HepG2 (cell line): Measurements from ENCODE around the gene APOA1. TPM values are rescaled to one million over a fixed set of nuclear protein-coding genes. Genes with fewer than 3 reads are reported as not detected.

Experiments
- CAMTA2 ChIP-seq: sonication (generic); formaldehyde crosslinking; IDR thresholded peaks from 2 replicates; pipeline ENCODE4 v1.4.0; 2020; ENCODE audit warnings: mild to moderate bottlenecking, missing genetic modification reagents, borderline replicate concordance
- CHD4 ChIP-seq: fragments of 200-600 bp; sonication (generic); IDR thresholded peaks from 2 replicates; pipeline ENCODE4 v1.7.0; 2017; ENCODE audit warnings: mild to moderate bottlenecking, low read length, borderline replicate concordance
- DNMT3B ChIP-seq: conservative IDR thresholded peaks from 2 replicates; pipeline ENCODE4 v1.6.1; 2016; ENCODE audit warnings: missing biosample characterization, control low read depth
- KLF9 ChIP-seq: IDR thresholded peaks from 2 replicates; pipeline ENCODE4 v1.6.1; 2016; ENCODE audit warnings: low read depth
- MXD4 ChIP-seq: IDR thresholded peaks from 2 replicates; pipeline ENCODE4 v1.6.1; 2016; ENCODE audit warnings: mild to moderate bottlenecking, missing biosample characterization, missing genetic modification reagents
- PCBP1 ChIP-seq: fragments of 200-400 bp; formaldehyde crosslinking; IDR thresholded peaks from 2 replicates; pipeline ENCODE4 v1.6.1; 2017; ENCODE audit warnings: mild to moderate bottlenecking, low read depth, low read length, borderline replicate concordance
- RARA ChIP-seq: IDR thresholded peaks from 2 replicates; pipeline ENCODE4 v1.6.1; 2016; ENCODE audit warnings: missing genetic modification reagents, missing compliant biosample characterization
- TRIM24 ChIP-seq: sonication (generic); formaldehyde crosslinking; IDR thresholded peaks from 2 replicates; pipeline ENCODE4 v1.8.0; 2022; ENCODE audit warnings: mild to moderate bottlenecking, missing genetic modification reagents
- ZNF101 ChIP-seq: sonication (generic); formaldehyde crosslinking; IDR thresholded peaks from 2 replicates; pipeline ENCODE4 v1.4.0; 2020; ENCODE audit warnings: mild to moderate bottlenecking, low read depth, missing genetic modification reagents, borderline replicate concordance
- ZNF234 ChIP-seq: sonication (generic); formaldehyde crosslinking; conservative IDR thresholded peaks from 2 replicates; pipeline ENCODE4 v1.5.1; 2020; ENCODE audit warnings: mild to moderate bottlenecking, missing genetic modification reagents
- ZNF30 ChIP-seq: sonication (generic); formaldehyde crosslinking; IDR thresholded peaks from 2 replicates; pipeline ENCODE4 v1.5.0; 2020; ENCODE audit warnings: mild to moderate bottlenecking, missing genetic modification reagents
- ZNF383 ChIP-seq: sonication (generic); formaldehyde crosslinking; IDR thresholded peaks from 2 replicates; pipeline ENCODE4 v1.4.0; 2020; ENCODE audit warnings: missing genetic modification reagents, mild to moderate bottlenecking, borderline replicate concordance
- ZNF549 ChIP-seq: sonication (generic); formaldehyde crosslinking; IDR thresholded peaks from 2 replicates; pipeline ENCODE4 v1.5.0; 2020; ENCODE audit warnings: missing genetic modification reagents
- ZNF563 ChIP-seq: sonication (generic); formaldehyde crosslinking; IDR thresholded peaks from 2 replicates; pipeline ENCODE4 v1.8.0; 2022; ENCODE audit warnings: mild to moderate bottlenecking, moderate library complexity, missing genetic modification reagents
- ZNF615 ChIP-seq: sonication (generic); formaldehyde crosslinking; IDR thresholded peaks from 2 replicates; pipeline ENCODE4 v1.5.0; 2020; ENCODE audit warnings: mild to moderate bottlenecking, missing genetic modification reagents, borderline replicate concordance
- ZNF747 ChIP-seq: sonication (generic); formaldehyde crosslinking; IDR thresholded peaks from 2 replicates; pipeline ENCODE4 v1.8.1; 2023; ENCODE audit warnings: missing genetic modification reagents, mild to moderate bottlenecking, borderline replicate concordance
- polyA plus RNA-seq, 8 experiments: library from polyadenylated mRNA; depleted of rRNA in 3 of 8; stranded (reverse) in 7 of 8; unstranded in 1 of 8; fragments of >200 nt; fragmentation: Illumina TruSeq in 4 of 8; extraction: Trizol in 4 of 8; gene quantifications; 2 replicates each; pipeline versions ENCODE4 v1.2.1 to v1.2.3, GENCODE V29; 2011 to 2016; ENCODE audit warnings: low read depth in 4 of 8, missing spikeins in 1 of 8, mixed read lengths in 1 of 8; ENCODE audit not compliant: insufficient read depth in 1 of 8
- total RNA-seq, 5 experiments: library from RNA; depleted of rRNA; stranded (reverse); fragments of >200 nt; fragmentation: Illumina TruSeq; extraction: Trizol; gene quantifications; 2 replicates each; pipeline ENCODE4 v1.2.3, GENCODE V29; 2016; ENCODE audit warnings: low read depth in 1 of 5
- TF ChIP-seq, protein P1 (sequence below): sonication (generic); formaldehyde crosslinking; IDR thresholded peaks from 2 replicates; pipeline ENCODE4 v1.4.0; 2020; ENCODE audit warnings: missing genetic modification reagents
- TF ChIP-seq, protein P2 (sequence below): sonication (generic); formaldehyde crosslinking; conservative IDR thresholded peaks from 2 replicates; pipeline ENCODE4 v1.8.0; 2022; ENCODE audit warnings: missing genetic modification reagents
- TF ChIP-seq, protein P3 (sequence below): sonication (generic); formaldehyde crosslinking; IDR thresholded peaks from 2 replicates; pipeline ENCODE4 v1.4.0; 2020; ENCODE audit warnings: mild to moderate bottlenecking, missing genetic modification reagents
- TF ChIP-seq, protein P4 (sequence below): sonication (generic); formaldehyde crosslinking; IDR thresholded peaks from 2 replicates; pipeline ENCODE4 v1.4.0; 2020; ENCODE audit warnings: mild to moderate bottlenecking, missing genetic modification reagents

The APOA1 gene
- total and polyA plus RNA-seq, 2 of the 13 experiments (the other 11 are each of a cell fraction or from before 2014, with no cell fraction given) = 1,973 to 5,485 TPM

DNA sequence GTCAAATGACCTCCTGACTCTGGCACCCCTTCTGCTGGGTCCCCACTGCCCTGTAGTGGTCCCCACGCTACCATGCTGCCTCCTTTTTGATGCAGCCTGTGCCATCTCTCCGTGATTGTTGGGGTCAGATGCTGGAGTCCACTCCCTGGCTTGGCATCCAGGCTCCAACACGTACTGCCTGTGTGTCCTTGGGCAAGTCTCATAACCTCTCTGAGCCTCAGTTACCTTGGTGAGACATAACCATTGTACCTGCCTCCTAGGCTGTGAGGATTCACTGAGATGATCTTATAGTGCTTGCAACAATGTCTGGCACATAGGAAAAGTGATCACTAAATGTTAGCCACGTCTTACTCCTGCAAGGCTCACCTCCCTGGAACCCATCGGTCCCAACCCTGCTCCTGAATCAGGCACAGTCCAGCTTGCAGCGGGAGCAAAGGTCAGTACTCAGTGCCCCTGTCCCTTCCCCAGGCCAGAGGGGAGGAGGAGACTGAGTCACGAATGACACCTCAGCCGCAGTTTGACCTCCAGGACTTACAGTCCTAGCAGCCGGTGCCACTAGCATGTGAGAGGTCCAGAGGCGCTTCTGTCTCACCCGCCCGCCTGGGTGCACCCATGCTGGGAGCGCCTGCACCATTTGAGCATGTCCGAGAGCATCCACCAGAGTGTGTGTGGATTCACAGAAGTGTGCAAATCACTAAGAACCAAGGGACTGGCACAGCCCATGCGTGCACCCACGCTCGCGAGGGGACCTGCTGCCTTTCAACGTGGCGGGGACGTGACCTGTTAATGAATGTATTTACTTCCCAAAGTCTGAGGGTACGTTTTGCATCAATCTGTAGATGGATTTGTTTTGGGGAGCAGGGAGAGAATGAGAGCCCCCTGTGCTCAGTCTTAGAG lies 11.3 kb downstream of the APOA1 start (continued):
- TF ChIP-seq, protein P1, sequence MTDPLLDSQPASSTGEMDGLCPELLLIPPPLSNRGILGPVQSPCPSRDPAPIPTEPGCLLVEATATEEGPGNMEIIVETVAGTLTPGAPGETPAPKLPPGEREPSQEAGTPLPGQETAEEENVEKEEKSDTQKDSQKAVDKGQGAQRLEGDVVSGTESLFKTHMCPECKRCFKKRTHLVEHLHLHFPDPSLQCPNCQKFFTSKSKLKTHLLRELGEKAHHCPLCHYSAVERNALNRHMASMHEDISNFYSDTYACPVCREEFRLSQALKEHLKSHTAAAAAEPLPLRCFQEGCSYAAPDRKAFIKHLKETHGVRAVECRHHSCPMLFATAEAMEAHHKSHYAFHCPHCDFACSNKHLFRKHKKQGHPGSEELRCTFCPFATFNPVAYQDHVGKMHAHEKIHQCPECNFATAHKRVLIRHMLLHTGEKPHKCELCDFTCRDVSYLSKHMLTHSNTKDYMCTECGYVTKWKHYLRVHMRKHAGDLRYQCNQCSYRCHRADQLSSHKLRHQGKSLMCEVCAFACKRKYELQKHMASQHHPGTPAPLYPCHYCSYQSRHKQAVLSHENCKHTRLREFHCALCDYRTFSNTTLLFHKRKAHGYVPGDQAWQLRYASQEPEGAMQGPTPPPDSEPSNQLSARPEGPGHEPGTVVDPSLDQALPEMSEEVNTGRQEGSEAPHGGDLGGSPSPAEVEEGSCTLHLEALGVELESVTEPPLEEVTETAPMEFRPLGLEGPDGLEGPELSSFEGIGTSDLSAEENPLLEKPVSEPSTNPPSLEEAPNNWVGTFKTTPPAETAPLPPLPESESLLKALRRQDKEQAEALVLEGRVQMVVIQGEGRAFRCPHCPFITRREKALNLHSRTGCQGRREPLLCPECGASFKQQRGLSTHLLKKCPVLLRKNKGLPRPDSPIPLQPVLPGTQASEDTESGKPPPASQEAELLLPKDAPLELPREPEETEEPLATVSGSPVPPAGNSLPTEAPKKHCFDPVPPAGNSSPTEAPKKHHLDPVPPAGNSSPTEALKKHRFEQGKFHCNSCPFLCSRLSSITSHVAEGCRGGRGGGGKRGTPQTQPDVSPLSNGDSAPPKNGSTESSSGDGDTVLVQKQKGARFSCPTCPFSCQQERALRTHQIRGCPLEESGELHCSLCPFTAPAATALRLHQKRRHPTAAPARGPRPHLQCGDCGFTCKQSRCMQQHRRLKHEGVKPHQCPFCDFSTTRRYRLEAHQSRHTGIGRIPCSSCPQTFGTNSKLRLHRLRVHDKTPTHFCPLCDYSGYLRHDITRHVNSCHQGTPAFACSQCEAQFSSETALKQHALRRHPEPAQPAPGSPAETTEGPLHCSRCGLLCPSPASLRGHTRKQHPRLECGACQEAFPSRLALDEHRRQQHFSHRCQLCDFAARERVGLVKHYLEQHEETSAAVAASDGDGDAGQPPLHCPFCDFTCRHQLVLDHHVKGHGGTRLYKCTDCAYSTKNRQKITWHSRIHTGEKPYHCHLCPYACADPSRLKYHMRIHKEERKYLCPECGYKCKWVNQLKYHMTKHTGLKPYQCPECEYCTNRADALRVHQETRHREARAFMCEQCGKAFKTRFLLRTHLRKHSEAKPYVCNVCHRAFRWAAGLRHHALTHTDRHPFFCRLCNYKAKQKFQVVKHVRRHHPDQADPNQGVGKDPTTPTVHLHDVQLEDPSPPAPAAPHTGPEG (CRISPR knock-in tag) = peak; percentile 92
- no peak for TF ChIP-seq ZNF234 (CRISPR knock-in tag)
- TF ChIP-seq ZNF747 (CRISPR knock-in tag) = no peak
- no peak for TF ChIP-seq ZNF563 (CRISPR knock-in tag)
- TF ChIP-seq ZNF549 (CRISPR knock-in tag) = no peak
- no peak for TF ChIP-seq PCBP1
- TF ChIP-seq, protein P2, sequence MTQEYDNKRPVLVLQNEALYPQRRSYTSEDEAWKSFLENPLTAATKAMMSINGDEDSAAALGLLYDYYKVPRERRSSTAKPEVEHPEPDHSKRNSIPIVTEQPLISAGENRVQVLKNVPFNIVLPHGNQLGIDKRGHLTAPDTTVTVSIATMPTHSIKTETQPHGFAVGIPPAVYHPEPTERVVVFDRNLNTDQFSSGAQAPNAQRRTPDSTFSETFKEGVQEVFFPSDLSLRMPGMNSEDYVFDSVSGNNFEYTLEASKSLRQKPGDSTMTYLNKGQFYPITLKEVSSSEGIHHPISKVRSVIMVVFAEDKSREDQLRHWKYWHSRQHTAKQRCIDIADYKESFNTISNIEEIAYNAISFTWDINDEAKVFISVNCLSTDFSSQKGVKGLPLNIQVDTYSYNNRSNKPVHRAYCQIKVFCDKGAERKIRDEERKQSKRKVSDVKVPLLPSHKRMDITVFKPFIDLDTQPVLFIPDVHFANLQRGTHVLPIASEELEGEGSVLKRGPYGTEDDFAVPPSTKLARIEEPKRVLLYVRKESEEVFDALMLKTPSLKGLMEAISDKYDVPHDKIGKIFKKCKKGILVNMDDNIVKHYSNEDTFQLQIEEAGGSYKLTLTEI = no peak
- 0 out of 2 replicates have a peak, but pooled peaks have one; percentile 28 for TF ChIP-seq ZNF615 (CRISPR knock-in tag)
- TF ChIP-seq ZNF101 = no peak
- no peak for TF ChIP-seq ZNF30
- TF ChIP-seq, protein P3, sequence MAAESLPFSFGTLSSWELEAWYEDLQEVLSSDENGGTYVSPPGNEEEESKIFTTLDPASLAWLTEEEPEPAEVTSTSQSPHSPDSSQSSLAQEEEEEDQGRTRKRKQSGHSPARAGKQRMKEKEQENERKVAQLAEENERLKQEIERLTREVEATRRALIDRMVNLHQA = no peak
- TF ChIP-seq CHD4 = peak; percentile 71; the same call in 1 of the 2 replicates
- no peak for TF ChIP-seq DNMT3B
- TF ChIP-seq RARA = peak; percentile 86
- TF ChIP-seq, protein P4, sequence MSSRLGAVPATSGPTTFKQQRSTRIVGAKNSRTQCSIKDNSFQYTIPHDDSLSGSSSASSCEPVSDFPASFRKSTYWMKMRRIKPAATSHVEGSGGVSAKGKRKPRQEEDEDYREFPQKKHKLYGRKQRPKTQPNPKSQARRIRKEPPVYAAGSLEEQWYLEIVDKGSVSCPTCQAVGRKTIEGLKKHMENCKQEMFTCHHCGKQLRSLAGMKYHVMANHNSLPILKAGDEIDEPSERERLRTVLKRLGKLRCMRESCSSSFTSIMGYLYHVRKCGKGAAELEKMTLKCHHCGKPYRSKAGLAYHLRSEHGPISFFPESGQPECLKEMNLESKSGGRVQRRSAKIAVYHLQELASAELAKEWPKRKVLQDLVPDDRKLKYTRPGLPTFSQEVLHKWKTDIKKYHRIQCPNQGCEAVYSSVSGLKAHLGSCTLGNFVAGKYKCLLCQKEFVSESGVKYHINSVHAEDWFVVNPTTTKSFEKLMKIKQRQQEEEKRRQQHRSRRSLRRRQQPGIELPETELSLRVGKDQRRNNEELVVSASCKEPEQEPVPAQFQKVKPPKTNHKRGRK = no peak
- TF ChIP-seq TRIM24 (CRISPR knock-in tag) = no peak
- no peak for TF ChIP-seq KLF9 (CRISPR knock-in tag)
- no peak for TF ChIP-seq MXD4 (CRISPR knock-in tag)
- no peak for TF ChIP-seq ZNF383
- no peak for TF ChIP-seq CAMTA2 (CRISPR knock-in tag)
